Calu3 (cell line): ENCODE data around the gene LMTK2. TPM values are rescaled to one million over a fixed set of nuclear protein-coding genes. Genes with fewer than 3 reads are reported as not detected.

Experiments used
- BruUV-seq: library from RNA; stranded (reverse); fragments of 400-500 nt; replicated peaks from 2 replicates; lab custom pipeline; 2021; lab: Mats Ljungman, UMichigan
- CTCF ChIA-PET: fragments of 300-600 bp; sonication (Branson Sonifier 250); formaldehyde crosslinking; loops from one replicate; lab custom pipeline; 2022; ENCODE audit warnings: antibody characterized with exemption; lab: Charles Lee
- DNase-seq: peaks from one replicate; pipeline ENCODE4 v3.0.0; 2022
- H3K27ac Mint-ChIP-seq: one replicate; pipeline ENCODE4 v1.8.0; 2022; ENCODE audit warnings: mixed read lengths; ENCODE audit not compliant: unreplicated experiment
- H3K27me3 Mint-ChIP-seq: one replicate; pipeline ENCODE4 v1.8.0; 2022; ENCODE audit warnings: mixed read lengths; ENCODE audit not compliant: unreplicated experiment
- H3K36me3 Mint-ChIP-seq: one replicate; pipeline ENCODE4 v1.8.0; 2022; ENCODE audit warnings: mild to moderate bottlenecking, moderate library complexity, mixed read lengths; ENCODE audit not compliant: insufficient read depth, unreplicated experiment
- H3K4me1 Mint-ChIP-seq: one replicate; pipeline ENCODE4 v1.8.0; 2022; ENCODE audit warnings: mild to moderate bottlenecking, low read depth, mixed read lengths; ENCODE audit not compliant: unreplicated experiment
- H3K4me3 Mint-ChIP-seq: one replicate; pipeline ENCODE4 v1.8.0; 2022; ENCODE audit warnings: mild to moderate bottlenecking, low read depth, moderate library complexity, mixed read lengths; ENCODE audit not compliant: unreplicated experiment
- H3K9me3 Mint-ChIP-seq: one replicate; pipeline ENCODE4 v1.8.0; 2022; ENCODE audit warnings: low read depth, mixed read lengths; ENCODE audit not compliant: unreplicated experiment
- intact Hi-C: fragments of 100-400 bp; cut with micrococcal nuclease; formaldehyde crosslinking; loops from one replicate; pipeline ENCODE4 v1.10.0; 2022; ENCODE audit not compliant: unreplicated experiment
- total RNA-seq: library from RNA; stranded (reverse); gene quantifications from 2 replicates; pipeline ENCODE4 v1.2.3, GENCODE V29; 2022
- TF ChIP-seq, protein P1 (sequence below): fragments of 200-600 bp; IDR thresholded peaks from one replicate; pipeline ENCODE4 v1.8.0; 2022; ENCODE audit warnings: antibody characterized with exemption; ENCODE audit not compliant: unreplicated experiment

LMTK2 gene
- total RNA-seq, 1 experiment from 2014 or later, result 29.9 TPM

DNA sequence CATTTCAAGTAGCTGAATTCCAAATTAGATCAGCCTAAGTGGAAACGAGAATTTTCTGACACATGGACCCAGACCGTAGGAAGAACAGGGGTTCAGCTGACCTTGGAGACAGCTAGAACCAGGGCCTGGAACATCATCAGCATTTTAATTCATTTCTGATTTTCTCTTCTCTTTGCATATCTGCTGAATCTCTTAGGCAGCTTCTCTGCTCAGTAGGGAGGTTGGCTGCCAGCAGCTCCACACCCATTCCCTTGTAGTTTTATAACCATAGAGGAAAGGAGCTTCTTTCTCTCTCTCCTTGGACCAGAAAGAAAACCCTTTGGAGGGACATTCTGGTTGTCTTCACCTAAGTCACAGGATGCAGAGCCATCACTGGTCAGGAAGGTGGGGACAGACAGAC lies 36.0 kb downstream of the LMTK2 start:
- CTCF ChIA-PET, result no interaction called here

DNA sequence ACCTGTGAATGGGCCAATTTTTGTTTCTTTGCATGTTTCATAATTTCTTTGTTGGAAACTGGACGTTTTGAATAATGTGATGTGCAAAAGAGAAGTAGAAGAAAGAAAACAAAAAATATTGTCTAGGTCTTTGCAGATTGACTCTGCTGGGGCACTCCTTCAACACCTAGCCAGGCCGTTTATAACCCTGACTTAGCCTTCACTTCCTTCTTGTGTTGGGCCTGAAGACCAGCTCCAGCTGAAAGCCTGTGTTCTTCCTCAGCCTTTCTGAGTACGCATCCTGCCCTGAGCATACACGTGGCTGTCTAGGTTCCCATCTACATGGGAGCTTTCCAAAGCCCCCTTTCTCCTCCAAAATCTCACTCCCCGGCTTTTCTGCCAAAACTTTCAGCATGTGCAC lies 41.9 kb downstream of the LMTK2 start:
- BruUV-seq, result no TSS peak

More for the DNA sequence above, 36.0 kb downstream of the LMTK2 start:
- peaks cover 22% of the 10 kb centered on the region for H3K36me3 Mint-ChIP-seq
- H3K4me1 Mint-ChIP-seq, result no peaks in the 10 kb centered on the region
- H3K27me3 Mint-ChIP-seq, result no peaks in the 10 kb centered on the region
- H3K9me3 Mint-ChIP-seq, result peaks cover 5% of the 10 kb centered on the region
- TF ChIP-seq, protein P1, sequence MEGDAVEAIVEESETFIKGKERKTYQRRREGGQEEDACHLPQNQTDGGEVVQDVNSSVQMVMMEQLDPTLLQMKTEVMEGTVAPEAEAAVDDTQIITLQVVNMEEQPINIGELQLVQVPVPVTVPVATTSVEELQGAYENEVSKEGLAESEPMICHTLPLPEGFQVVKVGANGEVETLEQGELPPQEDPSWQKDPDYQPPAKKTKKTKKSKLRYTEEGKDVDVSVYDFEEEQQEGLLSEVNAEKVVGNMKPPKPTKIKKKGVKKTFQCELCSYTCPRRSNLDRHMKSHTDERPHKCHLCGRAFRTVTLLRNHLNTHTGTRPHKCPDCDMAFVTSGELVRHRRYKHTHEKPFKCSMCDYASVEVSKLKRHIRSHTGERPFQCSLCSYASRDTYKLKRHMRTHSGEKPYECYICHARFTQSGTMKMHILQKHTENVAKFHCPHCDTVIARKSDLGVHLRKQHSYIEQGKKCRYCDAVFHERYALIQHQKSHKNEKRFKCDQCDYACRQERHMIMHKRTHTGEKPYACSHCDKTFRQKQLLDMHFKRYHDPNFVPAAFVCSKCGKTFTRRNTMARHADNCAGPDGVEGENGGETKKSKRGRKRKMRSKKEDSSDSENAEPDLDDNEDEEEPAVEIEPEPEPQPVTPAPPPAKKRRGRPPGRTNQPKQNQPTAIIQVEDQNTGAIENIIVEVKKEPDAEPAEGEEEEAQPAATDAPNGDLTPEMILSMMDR, result no peak
- no peak overlapping the region for H3K4me3 Mint-ChIP-seq
- H3K27ac Mint-ChIP-seq, result no peak overlapping the region
- intact Hi-C loops, result no loop called here
- no peak for DNase-seq
- no TSS peak for BruUV-seq

DNA sequence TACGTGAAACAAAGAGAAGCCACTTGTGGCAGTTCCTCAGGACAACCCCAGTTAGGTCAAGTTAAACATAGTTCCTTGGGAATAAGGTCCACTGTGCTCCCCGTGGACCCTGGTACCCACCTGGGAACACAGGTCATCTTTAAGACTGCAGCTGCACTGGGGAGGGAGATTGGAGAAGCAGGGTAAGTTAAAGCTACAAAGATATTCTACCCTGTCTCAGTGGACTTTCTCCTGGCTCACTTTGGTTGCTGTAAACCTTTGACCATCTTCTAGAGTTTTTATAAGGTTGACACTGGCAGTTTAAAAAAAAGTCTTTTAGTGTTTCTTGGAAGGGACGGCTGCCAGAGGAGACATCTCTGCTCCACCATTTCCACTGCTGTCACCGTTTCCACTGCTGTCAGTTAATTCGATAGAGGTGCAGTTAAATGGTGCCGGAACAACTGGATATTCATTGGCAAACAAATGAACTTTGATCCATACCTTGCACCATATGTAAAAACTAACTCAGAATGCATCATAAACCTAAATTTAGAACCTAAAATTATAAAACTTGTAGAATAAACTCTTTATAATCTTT lies 42.5 kb downstream of the LMTK2 start:
- no peak for DNase-seq
- TF ChIP-seq, protein P1, result no peak
- Mint-ChIP-seq H3K36me3 (peaks cover 22% of the 10 kb centered on the region), H3K9me3 (peaks cover 5% of the 10 kb centered on the region), H3K4me3 (no peak overlapping the region), H3K27ac (no peak overlapping the region), H3K27me3 (no peaks in the 10 kb centered on the region), H3K4me1 (no peaks in the 10 kb centered on the region)
- CTCF ChIA-PET, result no interaction called here
- no TSS peak for BruUV-seq
- intact Hi-C loops, result no loop called here

More for the DNA sequence above, 41.9 kb downstream of the LMTK2 start:
- TF ChIP-seq, protein P1, result no peak
- intact Hi-C loops, result no loop called here
- CTCF ChIA-PET, result no interaction called here
- peaks cover 5% of the 10 kb centered on the region for H3K9me3 Mint-ChIP-seq
- H3K27me3 Mint-ChIP-seq, result no peaks in the 10 kb centered on the region
- no peaks in the 10 kb centered on the region for H3K4me1 Mint-ChIP-seq
- no peak for DNase-seq
- peaks cover 24% of the 10 kb centered on the region for H3K36me3 Mint-ChIP-seq
- no peak overlapping the region for H3K27ac Mint-ChIP-seq
- H3K4me3 Mint-ChIP-seq, result no peak overlapping the region

DNA sequence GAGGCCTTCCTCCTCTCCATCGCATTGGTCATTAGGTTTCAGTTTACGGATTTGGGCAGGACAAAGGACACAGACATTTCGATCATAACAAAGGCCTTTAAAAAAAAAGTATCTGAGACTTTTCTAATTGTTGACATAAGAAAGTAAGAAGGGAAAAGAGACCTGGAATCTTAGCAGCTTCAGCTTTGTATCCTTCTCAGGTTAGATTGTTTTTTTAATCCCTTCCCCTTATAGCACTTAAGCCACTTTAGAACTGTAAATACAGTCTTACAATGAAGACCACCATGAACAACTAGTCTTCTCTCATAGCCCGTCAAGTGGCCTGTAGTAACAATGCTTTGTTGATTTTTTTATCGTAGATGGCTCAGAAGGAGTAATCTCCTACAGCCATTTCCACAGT lies 45.2 kb downstream of the LMTK2 start:
- peaks cover 37% of the 10 kb centered on the region for H3K36me3 Mint-ChIP-seq
- no peak overlapping the region for H3K27ac Mint-ChIP-seq
- H3K4me3 Mint-ChIP-seq, result no peak overlapping the region
- no peak for DNase-seq
- intact Hi-C loops, result no loop called here
- BruUV-seq, result no TSS peak
- no peaks in the 10 kb centered on the region for H3K27me3 Mint-ChIP-seq
- no peaks in the 10 kb centered on the region for H3K4me1 Mint-ChIP-seq
- no peaks in the 10 kb centered on the region for H3K9me3 Mint-ChIP-seq
- CTCF ChIA-PET, result no interaction called here
- TF ChIP-seq, protein P1, result no peak
